GOT3 (cell line): ENCODE results near the gene SFSWAP.

Experiments
- DNase-seq: peaks from one replicate; lab custom pipeline; 2025; ENCODE audit warnings: mixed read lengths; lab: John Stamatoyannopoulos, UW

The SFSWAP gene

GRCh38 chr12:131816495-131816894, 105.6 kb downstream of the SFSWAP start:
- no peak for DNase-seq

DNA sequence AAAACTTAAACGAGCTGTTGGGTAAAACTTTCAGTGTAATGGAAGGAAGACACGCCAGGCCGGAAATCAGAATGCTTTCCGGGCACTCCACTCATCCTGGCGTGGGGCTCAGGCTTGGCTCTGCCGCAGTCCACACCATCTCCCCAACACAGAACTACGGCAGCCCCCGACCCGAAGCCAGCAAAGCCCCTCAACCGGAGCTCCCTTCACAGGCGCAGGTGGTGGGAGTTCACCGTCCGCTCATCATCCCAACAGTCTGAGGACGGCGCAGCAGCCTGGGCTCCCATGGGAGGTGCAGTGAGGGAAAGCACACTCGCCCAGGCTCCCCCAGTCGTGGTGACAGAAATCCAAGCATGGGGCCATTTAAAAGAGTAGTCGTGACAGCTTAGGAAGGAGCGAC, 106.4 kb downstream of the SFSWAP start:
- no peak for DNase-seq

- no peak for DNase-seq
Measured at GRCh38 chr12:131818821-131819585, 108.1 kb downstream of the SFSWAP start.

DNA sequence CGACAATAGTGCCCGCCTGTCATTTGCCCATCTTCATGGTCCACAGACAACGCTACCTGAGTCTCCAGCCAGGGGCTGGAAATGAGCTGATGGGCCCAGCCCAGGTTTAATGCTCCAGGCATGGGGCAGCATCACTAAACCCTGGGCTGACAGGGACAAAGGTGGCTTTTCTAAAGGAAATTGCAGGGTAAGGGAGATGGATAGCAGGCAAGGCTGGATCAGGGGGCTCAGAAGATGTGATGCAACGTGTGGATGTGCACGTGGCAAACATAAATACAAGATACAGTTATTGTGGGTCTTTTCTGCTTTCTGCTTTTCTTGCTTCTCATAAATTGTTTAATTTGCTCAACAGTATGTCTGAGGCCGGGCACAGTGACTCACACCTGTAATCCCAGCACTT, 113.6 kb downstream of the SFSWAP start:
- no peak for DNase-seq

GRCh38 chr12:131825146-131825892, 114.4 kb downstream of the SFSWAP start:
- DNase-seq, result no peak

DNA sequence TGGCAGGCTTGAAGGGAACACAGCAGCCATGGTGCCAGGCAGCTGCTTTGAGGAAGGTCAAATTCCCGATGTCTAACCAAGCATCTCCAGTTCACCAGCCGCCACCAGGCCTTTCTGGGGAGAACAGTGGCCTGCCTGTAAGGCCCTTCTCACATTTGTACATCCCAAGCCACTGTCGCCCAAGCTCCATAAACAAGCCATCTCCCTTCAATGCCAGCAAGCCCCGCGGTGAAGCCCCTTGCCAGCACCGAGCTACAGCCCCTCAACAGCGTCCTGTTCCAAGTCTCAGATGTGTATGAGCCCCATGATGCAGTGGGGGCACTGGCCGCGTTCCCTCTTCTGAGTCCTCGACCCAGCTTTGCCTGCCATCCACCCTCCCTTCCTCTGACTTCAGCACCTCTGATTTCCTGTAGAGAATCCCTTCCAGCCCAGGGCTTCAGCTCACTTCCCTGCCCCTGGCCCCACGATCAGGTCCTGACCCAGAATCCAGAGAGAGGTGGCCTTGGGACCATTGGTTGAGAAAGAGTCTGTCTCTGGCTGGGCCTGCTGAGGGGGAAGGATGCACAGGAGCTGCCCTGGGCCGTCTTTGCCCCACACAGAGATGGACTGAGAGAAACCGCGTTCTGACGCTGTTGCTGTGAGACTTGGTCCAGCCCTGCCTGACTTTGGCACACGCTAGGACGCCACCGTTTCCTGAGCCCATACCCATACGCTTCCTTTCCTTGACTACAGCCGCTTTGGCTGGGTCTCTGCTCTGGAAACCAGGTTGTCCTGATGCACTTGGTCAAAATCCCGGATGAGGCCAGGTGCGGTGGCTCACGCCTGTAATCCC, 115.4 kb downstream of the SFSWAP start:
- no peak for DNase-seq

- no peak for DNase-seq
Measured at GRCh38 chr12:131827961-131828534, 117.2 kb downstream of the SFSWAP start, which contains the start of gene MMP17. Gene MMP17 (plus strand): TSS chr12:131828393. CDS start chr12:131828495, 102 bp downstream.

- no peak for DNase-seq
Measured at GRCh38 chr12:131828671-131829355, 117.9 kb downstream of the SFSWAP start.

- DNase-seq, result no peak
Measured at GRCh38 chr12:131829356-131829747, 118.5 kb downstream of the SFSWAP start.

DNA sequence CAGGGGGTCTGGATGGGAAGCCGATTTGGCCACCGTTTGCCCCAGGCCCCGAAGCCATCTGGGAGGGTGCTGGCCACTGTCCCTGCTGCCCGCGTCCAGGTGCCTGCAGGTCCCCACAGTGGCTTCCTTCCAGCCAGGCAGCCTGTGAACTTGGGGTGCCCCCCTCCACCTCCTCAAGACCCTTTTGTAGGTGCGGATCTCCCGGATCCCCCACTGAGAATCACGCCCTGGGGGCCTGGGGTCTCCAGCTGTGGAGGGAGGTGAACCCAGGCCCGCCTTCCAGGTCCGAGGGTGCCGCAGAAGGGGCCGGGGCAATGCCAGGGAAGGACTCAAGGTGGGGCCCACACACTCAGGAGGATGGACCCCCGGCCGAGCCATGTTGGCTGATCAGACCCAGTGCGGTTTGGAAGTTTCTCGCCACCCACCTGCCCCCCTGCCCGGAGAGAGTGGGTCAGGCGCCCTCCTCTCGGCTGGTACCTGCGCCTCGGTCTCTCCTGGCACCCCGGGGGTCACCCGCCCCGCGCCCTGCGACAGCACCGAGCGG, 119.0 kb downstream of the SFSWAP start:
- DNase-seq, result no peak

GRCh38 chr12:131830335-131830913, 119.5 kb downstream of the SFSWAP start:
- DNase-seq, result peak; percentile 54

DNA sequence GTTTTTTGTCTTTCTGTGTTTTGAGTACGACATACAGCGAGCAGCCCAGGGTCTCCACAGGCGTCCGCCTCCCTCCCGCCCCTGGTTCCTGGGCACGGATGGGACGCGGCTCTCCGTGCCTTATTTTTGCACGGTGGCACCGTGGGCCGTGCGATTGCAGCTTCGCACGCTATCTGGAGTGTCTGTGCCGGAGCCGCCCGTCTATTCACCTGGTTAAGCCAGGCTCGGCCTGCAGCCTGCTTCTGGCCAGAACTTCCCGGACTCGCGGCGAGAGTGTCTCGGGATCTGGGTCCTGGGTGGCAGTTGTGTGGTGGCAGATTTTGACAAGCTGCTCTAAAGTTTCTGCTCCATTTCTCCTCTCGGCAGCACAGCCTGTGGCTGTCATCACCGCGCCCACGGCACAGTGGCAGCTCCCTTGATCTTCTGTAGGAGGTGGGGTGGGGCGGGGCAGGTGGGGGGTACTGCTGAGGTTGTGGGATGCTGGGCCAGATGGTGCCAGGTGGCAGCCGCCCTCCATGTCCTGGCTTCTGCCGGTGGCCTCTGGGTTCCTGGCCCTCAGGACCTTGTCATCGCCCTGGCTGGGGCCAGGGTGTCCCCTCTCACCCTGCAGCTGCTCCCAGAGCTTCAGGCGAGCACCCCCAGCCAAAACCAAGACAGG, 120.2 kb downstream of the SFSWAP start:
- DNase-seq, result no peak

- DNase-seq, result no peak
Measured at GRCh38 chr12:131831635-131832041, 120.7 kb downstream of the SFSWAP start.

GRCh38 chr12:131832321-131833231, 121.7 kb downstream of the SFSWAP start:
- no peak for DNase-seq

- no peak for DNase-seq
Measured at GRCh38 chr12:131833288-131833895, 122.5 kb downstream of the SFSWAP start.

DNA sequence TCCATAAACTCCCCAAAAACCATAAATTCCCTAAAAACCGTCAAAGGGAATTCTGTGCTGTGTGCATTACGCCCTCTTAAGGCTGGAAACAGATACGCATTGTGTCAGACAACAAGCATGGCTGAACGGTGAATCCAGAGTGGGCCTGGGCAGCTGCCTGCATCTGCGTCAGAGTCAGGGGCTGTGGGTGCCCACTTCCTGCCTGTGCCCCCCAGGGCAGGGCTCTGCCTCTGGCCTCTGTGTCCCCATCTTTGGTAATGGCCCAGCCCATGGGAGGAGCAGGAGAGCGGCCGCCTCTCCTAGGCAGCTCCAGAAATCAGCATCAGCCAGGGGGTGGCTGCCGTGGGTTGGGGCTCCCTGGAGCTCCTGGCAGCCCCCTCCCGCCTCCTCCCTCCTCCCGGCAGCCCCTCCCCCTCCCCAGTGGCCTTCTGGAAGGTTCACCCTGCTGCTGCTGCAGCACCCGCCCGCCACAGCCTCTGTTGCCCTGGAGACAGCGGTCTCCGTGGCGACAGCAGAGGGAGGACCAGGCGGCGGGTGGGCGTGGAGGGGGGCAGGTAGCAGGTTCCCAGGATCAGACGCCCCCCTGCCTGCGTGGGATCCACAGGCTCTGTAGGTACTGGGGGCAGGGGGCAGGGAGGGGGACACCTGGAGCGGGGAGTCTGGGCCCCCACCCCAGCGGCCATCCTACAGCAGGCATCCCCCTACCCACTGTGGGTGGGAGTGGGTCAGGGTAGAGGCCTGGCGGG, 123.2 kb downstream of the SFSWAP start:
- DNase-seq, result no peak

DNA sequence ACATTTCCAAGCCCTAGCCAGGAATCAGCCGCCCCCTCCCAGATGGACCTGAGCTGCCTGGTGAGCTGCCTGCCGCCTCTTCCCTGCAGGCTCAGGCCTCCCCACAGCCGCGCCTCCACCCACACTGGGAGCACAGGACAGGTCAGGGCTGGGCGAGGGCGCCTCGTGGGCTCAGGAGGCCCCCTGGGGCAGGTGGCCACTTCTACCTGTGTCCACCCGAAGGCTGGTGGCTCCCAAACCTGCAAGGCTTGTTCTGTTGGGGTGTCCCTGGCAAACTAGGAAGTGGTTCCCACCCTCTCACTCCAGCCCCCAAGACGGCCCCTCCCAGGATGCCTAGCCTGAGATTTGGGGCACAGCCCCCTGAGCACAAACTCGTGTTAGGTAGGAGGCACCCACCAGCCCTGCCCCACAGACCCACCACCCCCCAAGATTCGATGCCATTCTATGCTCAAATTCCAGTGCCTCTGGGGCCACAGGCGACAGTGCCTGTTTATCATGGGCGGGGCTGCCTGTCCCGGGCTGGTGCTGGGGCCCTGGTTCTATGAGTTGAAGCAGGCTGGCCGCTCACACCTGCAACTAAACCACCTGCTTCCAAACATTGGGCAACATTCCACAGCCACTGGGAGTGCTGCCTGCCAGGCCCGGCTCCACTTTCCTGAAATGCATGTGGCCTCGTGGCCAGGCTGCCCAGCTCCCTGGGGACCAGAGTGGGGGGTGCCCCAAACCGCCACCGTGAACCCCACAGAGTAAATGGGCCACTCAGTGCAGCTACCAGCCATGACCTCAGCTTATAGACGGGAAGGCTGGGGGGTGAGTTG, 124.1 kb downstream of the SFSWAP start:
- DNase-seq, result no peak
